ENCODE measurements around the gene PRF1. TPM values are rescaled to one million over a fixed set of nuclear protein-coding genes. Genes with fewer than 3 reads are reported as not detected.

Gene PRF1
- total RNA-seq, 4 donors from 2014 or later: 3.0 to 21.4 (median 3.6) TPM

DNA sequence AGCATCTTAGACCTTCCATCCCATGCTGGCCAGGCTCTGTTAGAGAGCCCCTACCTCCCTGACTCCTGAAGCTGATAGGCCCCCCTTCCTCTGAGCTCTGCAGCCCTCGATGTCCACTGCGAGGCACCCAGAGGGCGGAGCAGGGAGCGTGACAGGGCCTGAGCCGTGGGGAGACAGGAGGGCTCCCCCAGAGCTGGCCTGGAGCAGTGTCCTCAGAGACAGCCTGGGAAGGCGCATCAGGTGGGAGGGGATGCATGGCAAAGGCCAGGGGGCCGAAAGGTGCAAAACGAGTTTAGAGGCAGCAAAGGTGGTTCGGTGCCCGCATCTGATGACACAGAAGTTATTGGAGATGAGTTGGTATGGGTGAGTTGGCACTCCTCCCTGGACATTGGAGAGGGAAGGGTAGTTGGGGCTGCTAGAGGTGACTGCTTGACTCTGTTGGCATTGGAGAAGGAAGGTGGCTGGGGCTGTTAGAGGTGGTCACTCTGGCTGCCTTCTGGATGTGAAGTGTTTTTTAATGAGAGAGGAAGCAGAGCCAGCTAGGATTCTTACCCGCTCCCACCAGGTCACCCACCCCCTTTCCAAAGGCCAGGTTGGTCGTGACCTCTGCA is 53.1 kb downstream of the PRF1 start:
- ATAC-seq (ENCODE audit: low FRiP score) (no peak), DNase-seq (ENCODE audit: low spot score) (no peak)
- TF ChIP-seq, protein P1, sequence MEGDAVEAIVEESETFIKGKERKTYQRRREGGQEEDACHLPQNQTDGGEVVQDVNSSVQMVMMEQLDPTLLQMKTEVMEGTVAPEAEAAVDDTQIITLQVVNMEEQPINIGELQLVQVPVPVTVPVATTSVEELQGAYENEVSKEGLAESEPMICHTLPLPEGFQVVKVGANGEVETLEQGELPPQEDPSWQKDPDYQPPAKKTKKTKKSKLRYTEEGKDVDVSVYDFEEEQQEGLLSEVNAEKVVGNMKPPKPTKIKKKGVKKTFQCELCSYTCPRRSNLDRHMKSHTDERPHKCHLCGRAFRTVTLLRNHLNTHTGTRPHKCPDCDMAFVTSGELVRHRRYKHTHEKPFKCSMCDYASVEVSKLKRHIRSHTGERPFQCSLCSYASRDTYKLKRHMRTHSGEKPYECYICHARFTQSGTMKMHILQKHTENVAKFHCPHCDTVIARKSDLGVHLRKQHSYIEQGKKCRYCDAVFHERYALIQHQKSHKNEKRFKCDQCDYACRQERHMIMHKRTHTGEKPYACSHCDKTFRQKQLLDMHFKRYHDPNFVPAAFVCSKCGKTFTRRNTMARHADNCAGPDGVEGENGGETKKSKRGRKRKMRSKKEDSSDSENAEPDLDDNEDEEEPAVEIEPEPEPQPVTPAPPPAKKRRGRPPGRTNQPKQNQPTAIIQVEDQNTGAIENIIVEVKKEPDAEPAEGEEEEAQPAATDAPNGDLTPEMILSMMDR (IDR thresholded peaks at IDR 0.05): no peak

Other genes starting within 250 kb of the PRF1 start
- gene LRRC20, start 220.1 kb downstream of the PRF1 start, total RNA-seq: 1 to 10 TPM; 2.0 to 5.8 (median 2.5) TPM
- gene EIF4EBP2, start 198.6 kb downstream of the PRF1 start, total RNA-seq: 100 to 1,000 TPM; 104 to 195 (median 141) TPM
- gene NODAL, start 161.1 kb downstream of the PRF1 start, total RNA-seq: not detected
- gene PALD1, start 124.0 kb downstream of the PRF1 start, total RNA-seq: 10 to 100 TPM in 2 of 4 donors, 1 to 10 TPM in 2; 3.3 to 12.1 (median 8.0) TPM
- under 1 TPM in 3 of 4 donors, not detected in 1; 0.19 to 0.60 (median 0.47) TPM for gene ADAMTS14, start 69.8 kb upstream of the PRF1 start, total RNA-seq
- gene TBATA, start 182.6 kb upstream of the PRF1 start, total RNA-seq: not detected
- gene SGPL1, start 213.2 kb upstream of the PRF1 start, total RNA-seq: 10 to 100 TPM; 27.8 to 35.3 (median 30.2) TPM

Data from omental fat pad (tissue), 4 donors.